Stimulated activated memory B cell treated with anti-CD40 and anti-IgM and Interleukin-4, amounts not matched to agents 10 μg/mL and 1 μg/mL and 100 μg/mL, for 72 hours (primary cell): ENCODE results near the gene PNCK.

ENCODE experiments used
- ATAC-seq: fragments of 150-1000 bp; cut with Tn5 transposase; 2 replicates; pipeline ENCODE4 v1.10.0; 2021
- H3K27ac Mint-ChIP-seq: one replicate; pipeline ENCODE4 v1.8.0; 2022; ENCODE audit warnings: mild to moderate bottlenecking, mixed read lengths
- H3K27me3 Mint-ChIP-seq: one replicate; pipeline ENCODE4 v1.8.0; 2022; ENCODE audit warnings: mixed read lengths
- H3K36me3 Mint-ChIP-seq: one replicate; pipeline ENCODE4 v1.8.0; 2022; ENCODE audit warnings: mixed read lengths
- H3K4me1 Mint-ChIP-seq: one replicate; pipeline ENCODE4 v1.8.0; 2022; ENCODE audit warnings: mixed read lengths
- H3K4me3 Mint-ChIP-seq: one replicate; pipeline ENCODE4 v1.8.0; 2022; ENCODE audit warnings: mild to moderate bottlenecking, moderate library complexity, mixed read lengths
- H3K9me3 Mint-ChIP-seq: one replicate; pipeline ENCODE4 v1.8.0; 2022; ENCODE audit warnings: mixed read lengths

PNCK gene

GRCh38 chrX:153662266-153662665 lies 11.3 kb downstream of the PNCK start:
- Mint-ChIP-seq H3K36me3 (no peaks in the 10 kb centered on the region), H3K27ac (no peak overlapping the region), H3K4me1 (no peaks in the 10 kb centered on the region), H3K27me3 (peaks cover 20% of the 10 kb centered on the region), H3K4me3 (no peak overlapping the region), H3K9me3 (no peaks in the 10 kb centered on the region)
- no peak for ATAC-seq

GRCh38 chrX:153659268-153659667 lies 14.3 kb downstream of the PNCK start:
- H3K27ac Mint-ChIP-seq: no peak overlapping the region
- H3K9me3 Mint-ChIP-seq: no peaks in the 10 kb centered on the region
- no peaks in the 10 kb centered on the region for H3K36me3 Mint-ChIP-seq
- no peak overlapping the region for H3K4me3 Mint-ChIP-seq
- ATAC-seq: no peak
- peaks cover 17% of the 10 kb centered on the region for H3K27me3 Mint-ChIP-seq
- H3K4me1 Mint-ChIP-seq: no peaks in the 10 kb centered on the region

- Mint-ChIP-seq H3K4me3 (no peak overlapping the region), H3K27ac (no peak overlapping the region), H3K4me1 (no peaks in the 10 kb centered on the region), H3K27me3 (peaks cover 17% of the 10 kb centered on the region), H3K9me3 (no peaks in the 10 kb centered on the region), H3K36me3 (no peaks in the 10 kb centered on the region)
- no peak for ATAC-seq
Observed at GRCh38 chrX:153657161-153657560, 16.5 kb downstream of the PNCK start.

GRCh38 chrX:153653556-153653955 lies 20.1 kb downstream of the PNCK start:
- no peaks in the 10 kb centered on the region for H3K4me1 Mint-ChIP-seq
- ATAC-seq: no peak
- H3K9me3 Mint-ChIP-seq: no peaks in the 10 kb centered on the region
- no peaks in the 10 kb centered on the region for H3K36me3 Mint-ChIP-seq
- peaks cover 9% of the 10 kb centered on the region for H3K27me3 Mint-ChIP-seq
- no peak overlapping the region for H3K4me3 Mint-ChIP-seq
- no peak overlapping the region for H3K27ac Mint-ChIP-seq

- no peak overlapping the region for H3K27ac Mint-ChIP-seq
- H3K9me3 Mint-ChIP-seq: no peaks in the 10 kb centered on the region
- no peak overlapping the region for H3K4me3 Mint-ChIP-seq
- H3K36me3 Mint-ChIP-seq: no peaks in the 10 kb centered on the region
- peaks cover 9% of the 10 kb centered on the region for H3K27me3 Mint-ChIP-seq
- H3K4me1 Mint-ChIP-seq: no peaks in the 10 kb centered on the region
- ATAC-seq: no peak
Observed at GRCh38 chrX:153651540-153652079, 22.0 kb downstream of the PNCK start.

GRCh38 chrX:153650959-153651358 lies 22.7 kb downstream of the PNCK start:
- Mint-ChIP-seq H3K27ac (no peak overlapping the region), H3K4me3 (no peak overlapping the region), H3K27me3 (peaks cover 15% of the 10 kb centered on the region), H3K36me3 (no peaks in the 10 kb centered on the region), H3K9me3 (no peaks in the 10 kb centered on the region), H3K4me1 (peaks cover 4% of the 10 kb centered on the region)
- no peak for ATAC-seq

DNA sequence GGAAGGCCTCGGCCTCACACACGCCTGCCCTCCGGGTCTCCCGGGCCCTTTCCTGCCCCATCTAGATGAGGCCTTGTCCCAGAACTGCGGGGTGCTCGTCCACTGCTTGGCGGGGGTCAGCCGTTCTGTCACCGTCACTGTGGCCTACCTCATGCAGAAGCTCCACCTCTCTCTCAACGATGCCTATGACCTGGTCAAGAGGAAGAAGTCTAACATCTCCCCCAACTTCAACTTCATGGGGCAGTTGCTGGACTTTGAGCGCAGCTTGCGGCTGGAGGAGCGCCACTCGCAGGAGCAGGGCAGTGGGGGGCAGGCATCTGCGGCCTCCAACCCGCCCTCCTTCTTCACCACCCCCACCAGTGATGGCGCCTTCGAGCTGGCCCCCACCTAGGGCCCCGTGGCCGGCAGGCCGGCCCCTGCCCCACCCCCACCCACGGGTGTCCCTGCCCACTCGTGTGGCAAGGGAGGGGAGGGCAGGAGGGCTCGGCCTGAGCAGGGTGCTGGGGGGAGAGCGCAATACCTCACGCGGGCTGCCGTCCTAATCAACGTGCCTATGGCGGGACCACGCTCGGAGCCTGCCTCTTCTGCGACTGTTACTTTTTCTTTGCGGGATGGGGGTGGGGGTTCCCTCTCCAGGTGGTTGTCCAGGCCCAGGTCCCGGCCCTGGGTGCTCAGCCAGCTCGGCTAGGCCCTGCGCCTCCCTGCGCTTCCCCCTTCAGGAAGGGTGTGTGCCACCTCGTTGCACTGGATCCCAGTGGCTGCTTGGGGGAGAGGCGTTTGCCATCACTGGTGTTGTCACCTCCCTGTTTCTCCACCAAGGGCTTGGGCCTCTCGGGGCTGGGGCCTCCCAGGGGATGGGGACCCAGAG lies 23.5 kb downstream of the PNCK start:
- H3K4me3 Mint-ChIP-seq: no peak overlapping the region
- H3K4me1 Mint-ChIP-seq: peaks cover 4% of the 10 kb centered on the region
- no peaks in the 10 kb centered on the region for H3K9me3 Mint-ChIP-seq
- peaks cover 16% of the 10 kb centered on the region for H3K27me3 Mint-ChIP-seq
- H3K36me3 Mint-ChIP-seq: no peaks in the 10 kb centered on the region
- no peak for ATAC-seq
- no peak overlapping the region for H3K27ac Mint-ChIP-seq

- H3K9me3 Mint-ChIP-seq: no peaks in the 10 kb centered on the region
- H3K36me3 Mint-ChIP-seq: no peaks in the 10 kb centered on the region
- no peak overlapping the region for H3K27ac Mint-ChIP-seq
- H3K4me1 Mint-ChIP-seq: peaks cover 4% of the 10 kb centered on the region
- no peak overlapping the region for H3K4me3 Mint-ChIP-seq
- peaks cover 18% of the 10 kb centered on the region for H3K27me3 Mint-ChIP-seq
- no peak for ATAC-seq
Observed at GRCh38 chrX:153649178-153649914, 24.3 kb downstream of the PNCK start.

DNA sequence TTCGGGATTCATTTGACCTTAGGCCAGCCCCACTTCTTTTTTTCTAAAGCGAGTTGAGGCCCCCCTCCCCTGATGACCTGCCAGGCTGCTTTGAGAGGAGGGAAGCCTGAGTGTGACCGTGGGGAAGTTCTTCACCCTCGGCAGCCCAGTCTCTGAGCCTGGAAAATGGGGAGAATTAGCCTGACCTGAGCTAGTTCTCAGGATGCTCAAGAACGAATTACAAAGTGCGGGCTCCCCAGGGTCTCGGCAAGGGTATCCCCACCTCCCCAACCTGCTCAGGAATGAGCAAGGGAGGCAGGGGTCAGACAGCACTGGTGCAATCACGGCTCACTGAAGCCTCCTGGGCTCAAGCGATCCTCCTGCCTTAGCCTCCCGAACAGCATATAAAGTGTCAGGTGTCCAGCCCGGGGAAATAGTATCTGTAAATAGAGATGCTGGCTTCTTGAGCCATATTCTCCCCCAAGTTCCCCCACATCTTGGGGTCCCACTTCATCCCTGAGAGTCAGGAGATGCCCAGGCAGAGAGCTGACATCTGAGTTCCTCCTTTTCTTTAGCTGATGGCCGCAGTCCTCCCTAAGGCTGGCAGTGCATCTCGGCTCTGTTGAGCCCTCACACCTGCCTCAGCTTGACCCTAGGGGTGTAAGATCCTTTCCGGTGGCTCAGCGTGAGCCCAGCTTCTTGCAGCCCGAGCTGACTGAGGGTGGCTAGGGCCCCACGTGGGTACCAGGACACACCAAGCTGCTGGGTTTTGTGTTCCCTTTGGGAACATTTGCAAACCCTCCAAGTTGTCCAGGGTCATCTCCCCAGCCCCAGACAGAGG lies 25.0 kb downstream of the PNCK start:
- Mint-ChIP-seq H3K4me1 (peaks cover 4% of the 10 kb centered on the region), H3K9me3 (no peaks in the 10 kb centered on the region), H3K27ac (no peak overlapping the region), H3K27me3 (peaks cover 18% of the 10 kb centered on the region), H3K4me3 (no peak overlapping the region), H3K36me3 (no peaks in the 10 kb centered on the region)
- no peak for ATAC-seq

DNA sequence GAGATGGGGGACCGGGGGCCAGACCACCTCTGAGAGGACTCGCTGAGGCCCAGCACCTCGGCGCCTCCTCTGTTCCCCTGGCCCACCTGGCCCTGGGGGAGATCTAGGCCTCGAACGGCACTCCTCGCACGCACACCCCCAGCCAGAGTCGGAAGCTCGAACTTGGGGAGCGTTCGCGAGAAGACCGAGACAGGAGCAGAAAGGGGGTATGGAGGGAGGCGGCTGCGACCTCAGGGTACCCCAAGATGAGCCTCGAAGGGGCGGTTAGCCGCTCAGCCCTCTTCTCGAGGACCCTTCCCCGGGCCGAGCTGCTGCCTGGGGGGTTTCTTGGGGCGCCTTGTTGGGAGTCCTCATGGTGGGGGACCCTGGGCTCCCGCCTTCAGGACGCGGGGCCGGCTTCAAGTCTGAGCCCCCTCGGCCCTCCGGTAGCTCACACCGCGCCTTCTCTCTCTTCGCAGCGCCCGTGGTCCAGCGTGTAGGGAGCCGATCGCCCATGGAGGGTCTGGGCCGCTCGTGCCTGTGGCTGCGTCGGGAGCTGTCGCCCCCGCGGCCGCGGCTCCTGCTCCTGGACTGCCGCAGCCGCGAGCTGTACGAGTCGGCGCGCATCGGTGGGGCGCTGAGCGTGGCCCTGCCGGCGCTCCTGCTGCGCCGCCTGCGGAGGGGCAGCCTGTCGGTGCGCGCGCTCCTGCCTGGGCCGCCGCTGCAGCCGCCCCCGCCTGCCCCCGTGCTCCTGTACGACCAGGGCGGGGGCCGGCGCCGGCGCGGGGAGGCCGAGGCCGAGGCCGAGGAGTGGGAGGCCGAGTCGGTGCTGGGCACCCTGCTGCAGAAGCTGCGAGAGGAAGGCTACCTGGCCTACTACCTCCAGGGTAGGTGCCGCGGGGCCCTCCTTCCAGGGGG lies 25.9 kb downstream of the PNCK start:
- Mint-ChIP-seq H3K4me3 (no peak overlapping the region), H3K27me3 (peaks cover 27% of the 10 kb centered on the region), H3K27ac (no peak overlapping the region), H3K36me3 (no peaks in the 10 kb centered on the region), H3K4me1 (peaks cover 9% of the 10 kb centered on the region), H3K9me3 (no peaks in the 10 kb centered on the region)
- ATAC-seq: no peak

DNA sequence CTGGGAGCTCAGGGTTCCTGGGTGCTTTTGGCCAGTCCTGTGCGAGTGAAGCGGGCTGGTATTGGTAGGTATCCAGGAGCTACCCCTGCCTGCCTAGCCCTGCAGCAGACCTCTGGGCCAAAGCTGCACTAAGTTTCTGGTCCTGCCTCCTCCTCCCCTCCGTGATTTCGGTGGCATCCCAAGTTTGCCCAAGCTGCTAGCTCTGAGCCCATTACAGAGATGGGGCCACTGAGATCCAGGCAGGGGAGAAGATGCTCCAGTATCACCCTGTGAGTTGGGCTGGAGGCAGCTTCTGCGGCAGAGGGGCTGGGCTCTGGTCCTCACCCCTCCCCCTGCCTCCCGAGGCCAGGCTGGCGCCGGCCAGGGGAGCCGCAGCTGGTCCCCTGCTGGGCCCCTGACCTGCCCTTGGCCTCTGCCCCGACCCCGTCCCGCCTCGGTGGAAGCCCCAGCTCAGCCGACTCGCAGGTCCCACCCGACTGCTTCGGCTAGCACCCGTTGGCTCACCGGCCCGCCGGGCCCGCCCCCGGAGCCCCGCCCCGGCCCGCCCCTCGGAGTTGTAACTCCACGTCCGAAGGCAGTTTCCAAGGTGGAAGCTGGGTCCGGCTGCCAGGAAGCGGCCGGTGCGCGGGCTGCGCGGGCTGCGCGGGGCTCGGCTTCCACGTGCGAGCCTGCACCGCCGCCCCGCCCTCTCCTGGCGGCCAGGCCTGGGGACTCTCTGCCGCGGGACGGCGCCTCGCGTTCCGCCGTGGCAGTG lies 26.8 kb downstream of the PNCK start, which contains the start of gene DUSP9:
Gene DUSP9 (plus strand): TSS at position 584 of the 754 bp plus-strand sequence. CDS start 751 bp downstream, outside the sequence.
- Mint-ChIP-seq H3K36me3 (no peaks in the 10 kb centered on the region), H3K4me3 (no peak within 1 kb of the TSS), H3K27ac (no peak within 1 kb of the TSS), H3K27me3 (peaks cover 32% of the 10 kb centered on the region), H3K4me1 (peaks cover 11% of the 10 kb centered on the region), H3K9me3 (no peaks in the 10 kb centered on the region)
- no peak for ATAC-seq

- Mint-ChIP-seq H3K27me3 (peaks cover 40% of the 10 kb centered on the region), H3K4me3 (no peak overlapping the region), H3K27ac (no peak overlapping the region)
Observed at GRCh38 chrX:153645921-153646488, 27.6 kb downstream of the PNCK start.

DNA sequence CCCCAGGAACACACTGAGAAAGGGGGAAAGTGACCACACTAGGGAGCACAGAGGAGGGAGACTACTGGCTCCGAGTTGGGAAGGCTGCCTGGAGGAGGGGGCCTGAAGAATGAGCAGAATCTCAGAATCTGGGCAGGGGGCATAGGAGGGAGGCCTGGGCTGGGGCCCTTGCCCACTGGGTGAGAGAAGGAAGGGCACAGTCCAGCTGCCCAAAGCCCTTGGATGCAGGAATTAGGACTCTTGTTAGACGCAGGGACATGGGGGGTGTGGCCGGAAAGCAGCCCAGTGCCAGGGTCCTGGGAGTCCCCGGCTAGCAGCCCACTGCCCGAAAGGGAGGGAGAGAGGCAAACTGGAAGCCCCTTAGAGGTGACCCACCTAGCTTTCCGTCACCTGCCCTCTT lies 28.5 kb downstream of the PNCK start:
- H3K27ac Mint-ChIP-seq: no peak overlapping the region
- no peak for ATAC-seq
- H3K9me3 Mint-ChIP-seq: no peaks in the 10 kb centered on the region
- peaks cover 17% of the 10 kb centered on the region for H3K4me1 Mint-ChIP-seq
- H3K4me3 Mint-ChIP-seq: no peak overlapping the region
- no peaks in the 10 kb centered on the region for H3K36me3 Mint-ChIP-seq
- peaks cover 46% of the 10 kb centered on the region for H3K27me3 Mint-ChIP-seq

More at GRCh38 chrX:153645921-153646488, 27.6 kb downstream of the PNCK start:
- no peaks in the 10 kb centered on the region for H3K9me3 Mint-ChIP-seq
- peaks cover 17% of the 10 kb centered on the region for H3K4me1 Mint-ChIP-seq
- no peaks in the 10 kb centered on the region for H3K36me3 Mint-ChIP-seq
- ATAC-seq: no peak
